Right lobe of liver (tissue), 6 donors: ENCODE results near the gene HAP1. TPM values are rescaled to one million over a fixed set of nuclear protein-coding genes. Genes with fewer than 3 reads are reported as not detected.
A peak's percentile ranks its signal among the peaks of the same experiment; 100 is the strongest.

Experiments used
- ATAC-seq, 4 donors: fragments of 200-7000 bp; cut with Tn5 transposase; one replicate each; pipeline ENCODE4 v1.9.1; 2020; ENCODE audit warnings: mild to moderate bottlenecking in 4 of 4, moderate library complexity in 4 of 4
- DNase-seq, 3 donors: peaks; one replicate each; pipeline ENCODE4 v3.0.0-alpha.2; 2020
- H3K27ac ChIP-seq, 3 donors: fragments of 200-600 bp; one replicate each; pipeline ENCODE4 v1.8.0; 2022
- H3K27me3 ChIP-seq, 2 donors: fragments of 200-600 bp; one replicate each; pipeline ENCODE4 v1.8.0; 2022
- H3K36me3 ChIP-seq, 4 donors: fragments of 200-600 bp; sonication (generic) in 1 of 4; one replicate each; pipeline versions ENCODE4 v1.5.1 to v1.8.0; 2017 to 2022; ENCODE audit warnings: control low read depth in 1 of 4
- H3K4me1 ChIP-seq, 4 donors: fragments of 200-600 bp; sonication (generic) in 1 of 4; one replicate each; pipeline versions ENCODE4 v1.5.1 to v1.8.0; 2017 to 2022; ENCODE audit warnings: control low read depth in 1 of 4
- H3K4me3 ChIP-seq, 3 donors: fragments of 200-600 bp; one replicate each; pipeline ENCODE4 v1.8.0; 2022
- H3K9me3 ChIP-seq, 4 donors: fragments of 200-600 bp; sonication (generic) in 1 of 4; one replicate each; pipeline versions ENCODE4 v1.5.1 to v1.8.0; 2017 to 2022; ENCODE audit warnings: control low read depth in 1 of 4
- POLR2A ChIP-seq: fragments of 450-650 bp; IDR thresholded peaks from one replicate; pipeline ENCODE4 v1.6.1; 2017; ENCODE audit warnings: antibody characterized with exemption, mild to moderate bottlenecking
- WGBS: methylation state at CpG from one replicate; pipeline ENCODE4 v1.1.6; 2018; ENCODE audit warnings: low coverage, low lambda C conversion rate; ENCODE audit not compliant: insufficient coverage; ENCODE audit errors: missing lambda C conversion rate; 5-methylcytosine and 5-hydroxymethylcytosine counted together
- intact Hi-C, 2 donors: fragments of 100-400 bp; cut with DNase I; formaldehyde crosslinking; loops; one replicate each; pipeline versions ENCODE4 v1.11.2 to v1.14.1; 2022
- long read RNA-seq: library from polyadenylated mRNA; unstranded; transcript quantifications from one replicate; pipeline ENCODE4 v2.0.0, GENCODE V29; 2019
- total RNA-seq, 6 experiments: library from RNA; depleted of rRNA in 2 of 6; stranded (reverse); fragments of >200 nt in 2 of 6; fragmentation: NEBNext Ultra II Directional in 3 of 6; extraction: Animal tissue kit (Norgen Biotek cat#: 25700) in 3 of 6; gene quantifications; one replicate each; pipeline versions ENCODE4 v1.1.0 to v1.2.4, GENCODE V29; 2016 to 2023
- TF ChIP-seq, protein P1 (sequence below), 4 donors: fragments of 200-600 bp in 3 of 4; fragments of 450-650 bp in 1 of 4; IDR thresholded peaks; one replicate each; pipeline versions ENCODE4 v1.5.1 to v1.8.0; 2016 to 2022; ENCODE audit warnings: antibody characterized with exemption in 4 of 4, mild to moderate bottlenecking in 2 of 4
- donor health status: DM: no; HTN: yes; CAD: no.
- donor health status: DM: no; HTN: no; CAD: no.
- donor health status: DM: no; HTN: no; CAD: no.
- donor health status: DM: no; HTN: yes; CAD: no.
- donor health status: DM: no; HTN: yes; CAD: no.

The HAP1 gene, protein sequence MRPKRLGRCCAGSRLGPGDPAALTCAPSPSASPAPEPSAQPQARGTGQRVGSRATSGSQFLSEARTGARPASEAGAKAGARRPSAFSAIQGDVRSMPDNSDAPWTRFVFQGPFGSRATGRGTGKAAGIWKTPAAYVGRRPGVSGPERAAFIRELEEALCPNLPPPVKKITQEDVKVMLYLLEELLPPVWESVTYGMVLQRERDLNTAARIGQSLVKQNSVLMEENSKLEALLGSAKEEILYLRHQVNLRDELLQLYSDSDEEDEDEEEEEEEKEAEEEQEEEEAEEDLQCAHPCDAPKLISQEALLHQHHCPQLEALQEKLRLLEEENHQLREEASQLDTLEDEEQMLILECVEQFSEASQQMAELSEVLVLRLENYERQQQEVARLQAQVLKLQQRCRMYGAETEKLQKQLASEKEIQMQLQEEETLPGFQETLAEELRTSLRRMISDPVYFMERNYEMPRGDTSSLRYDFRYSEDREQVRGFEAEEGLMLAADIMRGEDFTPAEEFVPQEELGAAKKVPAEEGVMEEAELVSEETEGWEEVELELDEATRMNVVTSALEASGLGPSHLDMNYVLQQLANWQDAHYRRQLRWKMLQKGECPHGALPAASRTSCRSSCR
- under 1 TPM in 3 of 6 experiments, not detected in 3; 0.07 to 0.10 (median 0.07) TPM for total RNA-seq
- long read RNA-seq: 0 reads

DNA sequence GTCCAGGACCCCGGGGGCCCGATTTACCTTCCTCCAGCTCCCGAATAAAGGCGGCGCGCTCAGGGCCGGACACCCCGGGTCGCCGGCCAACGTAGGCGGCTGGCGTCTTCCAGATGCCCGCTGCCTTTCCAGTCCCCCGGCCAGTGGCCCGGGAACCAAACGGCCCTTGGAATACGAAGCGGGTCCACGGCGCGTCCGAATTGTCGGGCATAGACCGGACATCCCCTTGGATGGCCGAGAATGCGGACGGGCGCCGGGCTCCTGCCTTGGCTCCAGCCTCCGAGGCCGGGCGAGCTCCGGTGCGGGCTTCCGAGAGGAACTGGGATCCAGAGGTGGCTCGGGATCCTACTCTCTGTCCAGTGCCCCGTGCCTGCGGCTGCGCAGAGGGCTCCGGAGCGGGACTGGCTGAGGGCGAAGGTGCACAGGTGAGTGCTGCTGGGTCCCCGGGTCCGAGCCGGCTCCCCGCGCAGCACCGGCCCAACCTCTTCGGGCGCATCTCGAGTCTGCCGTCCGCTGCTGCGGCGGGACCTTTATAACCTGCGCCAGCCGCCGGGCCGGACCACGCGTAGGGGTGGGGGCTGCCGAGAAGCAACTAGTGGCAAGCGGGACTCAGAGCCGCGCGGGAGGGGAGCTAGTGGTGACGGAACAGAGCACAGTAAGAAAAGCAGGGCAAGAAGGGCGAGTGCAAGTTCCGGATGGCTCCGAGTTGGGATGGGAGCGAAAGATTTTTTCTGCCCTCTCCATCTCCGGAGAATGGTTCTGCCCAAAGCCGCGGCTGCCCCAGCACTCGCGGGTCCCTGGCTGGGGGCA, at the start of gene HAP1:
Gene HAP1 (minus strand): TSS at position 505 of the 810 bp plus-strand sequence. CDS start 9 bp downstream, at position 496.
- peak; percentile 44 for TF ChIP-seq POLR2A
- TF ChIP-seq, protein P1, sequence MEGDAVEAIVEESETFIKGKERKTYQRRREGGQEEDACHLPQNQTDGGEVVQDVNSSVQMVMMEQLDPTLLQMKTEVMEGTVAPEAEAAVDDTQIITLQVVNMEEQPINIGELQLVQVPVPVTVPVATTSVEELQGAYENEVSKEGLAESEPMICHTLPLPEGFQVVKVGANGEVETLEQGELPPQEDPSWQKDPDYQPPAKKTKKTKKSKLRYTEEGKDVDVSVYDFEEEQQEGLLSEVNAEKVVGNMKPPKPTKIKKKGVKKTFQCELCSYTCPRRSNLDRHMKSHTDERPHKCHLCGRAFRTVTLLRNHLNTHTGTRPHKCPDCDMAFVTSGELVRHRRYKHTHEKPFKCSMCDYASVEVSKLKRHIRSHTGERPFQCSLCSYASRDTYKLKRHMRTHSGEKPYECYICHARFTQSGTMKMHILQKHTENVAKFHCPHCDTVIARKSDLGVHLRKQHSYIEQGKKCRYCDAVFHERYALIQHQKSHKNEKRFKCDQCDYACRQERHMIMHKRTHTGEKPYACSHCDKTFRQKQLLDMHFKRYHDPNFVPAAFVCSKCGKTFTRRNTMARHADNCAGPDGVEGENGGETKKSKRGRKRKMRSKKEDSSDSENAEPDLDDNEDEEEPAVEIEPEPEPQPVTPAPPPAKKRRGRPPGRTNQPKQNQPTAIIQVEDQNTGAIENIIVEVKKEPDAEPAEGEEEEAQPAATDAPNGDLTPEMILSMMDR (IDR thresholded peaks at IDR 0.05): no peak
- no peak within 1 kb of the TSS for H3K27ac ChIP-seq
- H3K4me1 ChIP-seq: peaks cover 0 to 13% (median 3%) of the 10 kb centered on the region in 4 donors
- WGBS: 0% methylated on average over 21 of the region's 77 CpGs
- DNase-seq (peak in 1 of 3 donors; percentile 35), ATAC-seq (peak; percentile 19 to 49 (median 34))
- intact Hi-C loops: loop anchor here in 1 of 2 donors (10.0 kb wide), 1 partner anchor 150 kb away; no protein-coding TSS in a partner anchor
- H3K27me3 ChIP-seq: peaks cover 5 to 12% of the 10 kb centered on the region in 2 donors
- H3K9me3 ChIP-seq: no peaks in the 10 kb centered on the region
- H3K4me3 ChIP-seq: peak within 1 kb of the TSS; percentile 22 to 47 (median 31)
- no peaks in the 10 kb centered on the region for H3K36me3 ChIP-seq

DNA sequence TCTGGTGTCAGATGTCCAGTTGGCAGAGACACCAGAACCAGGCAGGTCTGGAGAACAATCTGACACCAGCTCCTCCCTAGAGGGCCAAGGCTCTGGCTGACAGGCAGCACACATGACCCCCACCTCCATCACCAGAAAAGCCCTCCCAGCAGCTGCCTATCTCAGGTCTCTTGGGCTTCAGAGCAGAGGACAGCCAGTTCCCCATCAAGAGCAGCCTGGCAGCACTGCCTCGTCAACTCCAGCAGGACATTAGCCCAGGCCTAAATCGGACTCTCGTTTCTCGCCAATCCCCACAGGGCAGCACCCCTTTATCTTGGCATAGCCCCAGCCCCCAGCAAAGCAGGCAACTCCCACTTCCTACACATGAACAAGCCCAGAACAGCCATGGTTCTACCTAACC, 47.7 kb upstream of the HAP1 start:
- no peak overlapping the region for H3K4me3 ChIP-seq
- DNase-seq (no peak), ATAC-seq (no peak)
- peaks cover 0 to 58% (median 26%) of the 10 kb centered on the region in 4 donors for H3K4me1 ChIP-seq
- H3K36me3 ChIP-seq: no peaks in the 10 kb centered on the region
- no peaks in the 10 kb centered on the region for H3K27me3 ChIP-seq
- no peak for TF ChIP-seq POLR2A
- TF ChIP-seq, protein P1 (IDR thresholded peaks at IDR 0.05): no peak
- no peaks in the 10 kb centered on the region for H3K9me3 ChIP-seq
- WGBS: 40% methylated on average over 1 of the region's 4 CpGs
- intact Hi-C loops: no loop called here
- H3K27ac ChIP-seq: peak overlapping the region in 1 of 3 donors; percentile 33

DNA sequence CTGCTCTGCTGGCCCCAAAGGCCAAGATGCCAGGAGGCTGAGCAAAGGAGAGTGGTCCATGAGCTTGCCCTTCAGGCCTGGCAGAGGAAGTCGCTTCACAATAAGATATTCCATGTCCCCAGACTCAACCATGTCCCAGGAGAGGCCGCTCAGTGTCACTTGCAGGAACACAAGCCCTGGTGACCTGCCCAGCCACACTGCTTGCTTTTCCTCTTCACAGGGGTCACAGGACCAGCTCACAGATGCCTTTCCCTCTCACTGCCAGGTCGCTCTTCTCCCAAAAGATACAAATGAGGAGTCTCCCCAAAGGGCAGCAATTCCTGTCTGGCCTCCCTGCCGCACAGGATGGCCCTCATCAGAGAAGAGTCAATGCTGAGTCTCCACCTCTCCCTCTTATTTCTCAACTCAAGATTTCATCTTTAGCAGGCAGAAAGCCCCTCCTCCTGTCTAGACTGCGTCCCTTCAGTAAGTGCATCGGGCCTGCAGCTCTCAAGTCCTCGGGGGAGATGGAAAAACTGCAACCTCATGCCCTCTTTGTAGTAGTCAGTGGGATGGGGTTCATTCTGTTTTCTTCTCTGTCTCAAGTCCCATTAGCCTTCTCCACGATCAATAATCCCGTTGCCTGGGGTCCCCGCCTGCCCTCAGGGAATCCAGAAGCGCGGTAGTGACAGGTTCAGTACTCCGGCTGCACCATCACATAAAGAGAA, 47.1 kb upstream of the HAP1 start:
- 59% methylated on average over 5 of the region's 13 CpGs for WGBS
- H3K36me3 ChIP-seq: no peaks in the 10 kb centered on the region
- H3K9me3 ChIP-seq: no peaks in the 10 kb centered on the region
- intact Hi-C loops: no loop called here
- TF ChIP-seq, protein P1 (IDR thresholded peaks at IDR 0.05): no peak
- TF ChIP-seq POLR2A: no peak
- no peaks in the 10 kb centered on the region for H3K27me3 ChIP-seq
- H3K4me1 ChIP-seq: peaks cover 0 to 64% (median 31%) of the 10 kb centered on the region in 4 donors
- no peak overlapping the region for H3K27ac ChIP-seq
- ATAC-seq: no peak
- H3K4me3 ChIP-seq: no peak overlapping the region
- no peak for DNase-seq

DNA sequence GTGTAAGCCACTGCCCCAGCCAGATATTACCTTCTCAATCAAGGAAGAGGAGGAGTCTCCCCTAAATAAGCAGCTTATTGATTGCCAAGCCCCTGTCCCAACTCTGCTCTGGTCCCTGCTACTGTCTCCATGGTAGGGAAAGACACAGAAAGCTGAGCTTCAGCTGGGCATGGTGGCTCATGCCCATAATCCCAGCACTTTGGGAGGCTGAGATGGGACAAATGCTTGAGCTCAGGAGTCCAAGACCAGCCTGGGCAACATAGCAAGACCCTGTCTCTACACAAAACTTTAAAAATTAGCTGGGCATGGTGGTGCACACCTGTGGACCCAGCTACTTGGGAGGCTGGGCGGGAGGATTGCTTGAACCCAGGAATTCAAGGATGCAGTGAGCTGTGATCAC, 45.5 kb upstream of the HAP1 start:
- TF ChIP-seq, protein P1 (IDR thresholded peaks at IDR 0.05): no peak
- TF ChIP-seq POLR2A: no peak
- H3K27ac ChIP-seq: peak overlapping the region in 1 of 3 donors; percentile 3
- no peaks in the 10 kb centered on the region for H3K27me3 ChIP-seq
- H3K36me3 ChIP-seq: no peaks in the 10 kb centered on the region
- peaks cover 0 to 73% (median 38%) of the 10 kb centered on the region in 4 donors for H3K4me1 ChIP-seq
- no peaks in the 10 kb centered on the region for H3K9me3 ChIP-seq
- no peak overlapping the region for H3K4me3 ChIP-seq
- DNase-seq: no peak
- 86% methylated on average over 1 of the region's 1 CpG for WGBS
- intact Hi-C loops: no loop called here
- ATAC-seq: no peak
